ENCODE results near the gene PLEKHD1. TPM values are rescaled to one million over a fixed set of nuclear protein-coding genes. Genes with fewer than 3 reads are reported as not detected.

The PLEKHD1 gene
- total and polyA plus RNA-seq, 9 of the 15 experiments (the other 6 are each of a cell fraction or from before 2014, with no cell fraction given): not detected

DNA sequence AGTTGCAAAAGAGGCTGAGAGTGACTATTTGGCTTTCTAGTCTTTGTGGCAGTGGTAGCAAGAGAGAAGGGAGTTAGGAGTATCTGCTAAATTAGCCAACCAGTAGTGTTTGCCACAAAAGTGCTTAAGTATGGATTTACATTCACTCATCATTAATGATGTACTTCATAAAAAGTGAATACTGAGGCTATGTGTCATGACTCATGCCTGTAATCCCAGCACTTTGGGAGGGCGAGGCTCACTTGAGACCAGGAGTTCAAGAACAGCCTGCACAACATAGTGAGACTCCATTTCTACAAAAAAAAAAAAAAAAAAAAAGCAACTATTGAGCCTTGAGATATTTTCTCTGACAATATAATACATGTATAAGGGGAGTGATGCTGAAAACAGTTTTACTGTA is 53.4 kb downstream of the PLEKHD1 start:
- no peaks in the 10 kb centered on the region; a peak in 1 of 5 replicates for H3K4me1 ChIP-seq (replicated peaks in 1 of 2; ENCODE audit: control insufficient read depth in 2 of 2, insufficient read depth in 2 of 2, low read length in 2 of 2)
- no peaks in the 10 kb centered on the region for H3K79me2 ChIP-seq (ENCODE audit: control insufficient read depth, insufficient read depth, low read length)
- no peak overlapping the region for H3K4me3 ChIP-seq
- ChIA-PET CTCF (ENCODE audit: low intra/inter-chr PET ratio) (no interaction called here), POLR2A (no interaction called here)
- H3K9ac ChIP-seq (ENCODE audit: insufficient read depth in 1 of 2, low read depth in 2 of 2, low read length in 2 of 2): no peak overlapping the region
- intact Hi-C loops (cut with micrococcal nuclease): no loop called here
- BruUV-seq (replicated peaks): no TSS peak
- FAIRE-seq (no peak), ATAC-seq (no peak), DNase-seq (ENCODE audit: extremely low read depth in 1 of 4, low spot score in 3 of 4) (no peak)
- no peak overlapping the region for H3K27ac ChIP-seq (ENCODE audit: extremely low read depth, low read depth, low read length)
- in situ Hi-C loops (cut with MboI): no loop called here
- H3K9me3 ChIP-seq (replicated peaks; ENCODE audit: control insufficient read depth, insufficient read depth, low read depth, low read length): no peaks in the 10 kb centered on the region
- no peak overlapping the region for H2AFZ ChIP-seq (ENCODE audit: low read depth, low read length)
- H4K20me1 ChIP-seq (replicated peaks; ENCODE audit: control insufficient read depth, insufficient read depth, low read length): no peaks in the 10 kb centered on the region
- H3K4me2 ChIP-seq (ENCODE audit: insufficient read depth, low read length): no peak overlapping the region
- no peaks in the 10 kb centered on the region for H3K36me3 ChIP-seq (ENCODE audit: control insufficient read depth, insufficient read depth, low read length)
- TF ChIP-seq PHB2 (IDR thresholded peaks at IDR 0.05; ENCODE audit: low read depth) (no peak), ZNF445 (CRISPR knock-in tag; IDR thresholded peaks at IDR 0.05; ENCODE audit: low read depth) (no peak), ZC3H4 (CRISPR knock-in tag; IDR thresholded peaks at IDR 0.05; ENCODE audit: borderline replicate concordance) (no peak), ZNF695 (CRISPR knock-in tag; IDR thresholded peaks at IDR 0.05) (no peak), SRSF9 (IDR thresholded peaks at IDR 0.05; ENCODE audit: borderline replicate concordance, low read depth, low read length) (no peak), CC2D1A (IDR thresholded peaks at IDR 0.05) (no peak)
- H3K9me1 ChIP-seq (ENCODE audit: control insufficient read depth, insufficient read depth, low read length): no peaks in the 10 kb centered on the region
- peaks cover 0 to 15% of the 10 kb centered on the region in 2 experiments; a peak in 3 of 5 replicates for H3K27me3 ChIP-seq (ENCODE audit: control insufficient read depth in 2 of 2, insufficient read depth in 2 of 2, low read length in 2 of 2)
- WGBS (ENCODE audit: insufficient coverage, low coverage, missing lambda C conversion rate): 0% methylated on average over 1 of the region's 1 CpG

DNA sequence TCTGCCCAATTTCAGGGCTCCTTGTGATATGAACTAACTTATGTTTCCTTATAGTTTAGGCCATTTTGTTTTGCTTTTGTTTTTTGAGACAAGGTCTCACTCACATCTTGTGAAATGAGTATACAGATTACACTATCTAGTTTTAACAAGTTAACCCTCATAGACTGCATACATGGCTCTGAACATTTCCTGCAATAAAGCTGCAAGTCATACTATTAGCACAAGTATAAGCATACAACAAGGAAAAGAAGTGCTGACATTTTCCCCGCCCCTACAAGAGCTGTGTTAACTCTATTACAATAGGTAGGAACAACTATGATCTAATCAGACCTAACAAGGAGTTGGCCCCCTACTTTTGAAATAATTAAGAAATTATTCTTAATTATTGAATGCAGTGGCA is 54.2 kb downstream of the PLEKHD1 start:
- Histone ChIP-seq H3K9me1 (ENCODE audit: control insufficient read depth, insufficient read depth, low read length) (no peaks in the 10 kb centered on the region), H3K79me2 (ENCODE audit: control insufficient read depth, insufficient read depth, low read length) (no peaks in the 10 kb centered on the region), H3K36me3 (ENCODE audit: control insufficient read depth, insufficient read depth, low read length) (no peaks in the 10 kb centered on the region), H3K4me1 (replicated peaks in 1 of 2; ENCODE audit: control insufficient read depth in 2 of 2, insufficient read depth in 2 of 2, low read length in 2 of 2) (no peaks in the 10 kb centered on the region), H3K9ac (ENCODE audit: insufficient read depth in 1 of 2, low read depth in 2 of 2, low read length in 2 of 2) (no peak overlapping the region), H2AFZ (ENCODE audit: low read depth, low read length) (no peak overlapping the region), H3K4me3 (no peak overlapping the region), H3K9me3 (replicated peaks; ENCODE audit: control insufficient read depth, insufficient read depth, low read depth, low read length) (no peaks in the 10 kb centered on the region), H3K27ac (ENCODE audit: extremely low read depth, low read depth, low read length) (no peak overlapping the region), H3K4me2 (ENCODE audit: insufficient read depth, low read length) (no peak overlapping the region), H3K27me3 (ENCODE audit: control insufficient read depth in 2 of 2, insufficient read depth in 2 of 2, low read length in 2 of 2) (peaks cover 0 to 19% of the 10 kb centered on the region in 2 experiments; a peak in 4 of 5 replicates), H4K20me1 (replicated peaks; ENCODE audit: control insufficient read depth, insufficient read depth, low read length) (no peaks in the 10 kb centered on the region)
- FAIRE-seq (no peak), DNase-seq (ENCODE audit: extremely low read depth in 1 of 4, low spot score in 3 of 4) (no peak), ATAC-seq (no peak)
- 0% methylated on average over 1 of the region's 1 CpG for WGBS (ENCODE audit: insufficient coverage, low coverage, missing lambda C conversion rate)
- CTCF ChIA-PET (ENCODE audit: low intra/inter-chr PET ratio): no interaction called here
- BruUV-seq (replicated peaks): no TSS peak
- POLR2A ChIA-PET: interaction anchor here (0.6 kb wide), 1 partner anchor 182 kb away, joined by 3 read pairs; no protein-coding TSS in a partner anchor
- in situ Hi-C loops (cut with MboI) (no loop called here), intact Hi-C loops (cut with micrococcal nuclease) (no loop called here)
- TF ChIP-seq HMG20B (CRISPR knock-in tag; IDR thresholded peaks at IDR 0.05): no peak
- TF ChIP-seq, protein P1, sequence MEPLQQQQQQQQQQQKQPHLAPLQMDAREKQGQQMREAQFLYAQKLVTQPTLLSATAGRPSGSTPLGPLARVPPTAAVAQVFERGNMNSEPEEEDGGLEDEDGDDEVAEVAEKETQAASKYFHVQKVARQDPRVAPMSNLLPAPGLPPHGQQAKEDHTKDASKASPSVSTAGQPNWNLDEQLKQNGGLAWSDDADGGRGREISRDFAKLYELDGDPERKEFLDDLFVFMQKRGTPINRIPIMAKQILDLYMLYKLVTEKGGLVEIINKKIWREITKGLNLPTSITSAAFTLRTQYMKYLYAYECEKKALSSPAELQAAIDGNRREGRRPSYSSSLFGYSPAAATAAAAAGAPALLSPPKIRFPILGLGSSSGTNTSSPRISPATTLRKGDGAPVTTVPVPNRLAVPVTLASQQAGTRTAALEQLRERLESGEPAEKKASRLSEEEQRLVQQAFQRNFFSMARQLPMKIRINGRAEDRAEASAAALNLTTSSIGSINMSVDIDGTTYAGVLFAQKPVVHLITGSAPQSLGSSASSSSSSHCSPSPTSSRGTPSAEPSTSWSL (CRISPR knock-in tag; IDR thresholded peaks at IDR 0.05; ENCODE audit: borderline replicate concordance): no peak
- no peak for TF ChIP-seq IRF2 (CRISPR knock-in tag; IDR thresholded peaks at IDR 0.05)
- TF ChIP-seq CBFA2T3 (IDR thresholded peaks at IDR 0.05): no peak
- TF ChIP-seq NFXL1 (CRISPR knock-in tag; IDR thresholded peaks at IDR 0.05): no peak
- no peak for TF ChIP-seq TRIM24 (IDR thresholded peaks at IDR 0.05)
- TF ChIP-seq MAFG (tag; conservative IDR thresholded peaks at IDR 0.05): 0 out of 2 replicates have a peak, but pooled peaks have one; percentile 18

Measured in K562 (cell line).